SK-N-SH (cell line): ENCODE results near the gene SNX5.

ENCODE experiments used
- EZH2phosphoT487 ChIP-seq: fragments of 200-600 bp; sonication (generic); IDR thresholded peaks from 2 replicates; pipeline ENCODE4 v1.6.1; 2017; ENCODE audit warnings: low read depth, mixed run types, mild to moderate bottlenecking, antibody characterized with exemption, moderate library complexity, borderline replicate concordance
- GABPA ChIP-seq: IDR thresholded peaks from 2 replicates; pipeline ENCODE4 v1.4.0; 2012; ENCODE audit warnings: low read depth, mild to moderate bottlenecking
- RFX5 ChIP-seq: IDR thresholded peaks from 2 replicates; pipeline ENCODE4 v1.6.1; 2012; ENCODE audit warnings: mild to moderate bottlenecking, improper control_type of control experiment, low read length
- TAF1 ChIP-seq: IDR thresholded peaks from 2 replicates; pipeline ENCODE4 v1.6.1; 2012; ENCODE audit warnings: low read depth, mild to moderate bottlenecking, low read length, moderate library complexity, borderline replicate concordance
- YY1 ChIP-seq: IDR thresholded peaks from 2 replicates; pipeline ENCODE4 v1.4.0; 2012; ENCODE audit warnings: low read depth, mild to moderate bottlenecking
- TF ChIP-seq, protein P1 (sequence below): fragments of 200-600 bp; sonication (generic); IDR thresholded peaks from 2 replicates; pipeline ENCODE4 v1.6.1; 2017; ENCODE audit warnings: antibody characterized with exemption, mild to moderate bottlenecking, moderate library complexity

GRCh38 chr20:17919149-17919548, 49.4 kb downstream of the SNX5 start:
- TF ChIP-seq TAF1 (no peak), RFX5 (no peak), YY1 (no peak), GABPA (no peak), EZH2phosphoT487 (no peak)
- TF ChIP-seq, protein P1, sequence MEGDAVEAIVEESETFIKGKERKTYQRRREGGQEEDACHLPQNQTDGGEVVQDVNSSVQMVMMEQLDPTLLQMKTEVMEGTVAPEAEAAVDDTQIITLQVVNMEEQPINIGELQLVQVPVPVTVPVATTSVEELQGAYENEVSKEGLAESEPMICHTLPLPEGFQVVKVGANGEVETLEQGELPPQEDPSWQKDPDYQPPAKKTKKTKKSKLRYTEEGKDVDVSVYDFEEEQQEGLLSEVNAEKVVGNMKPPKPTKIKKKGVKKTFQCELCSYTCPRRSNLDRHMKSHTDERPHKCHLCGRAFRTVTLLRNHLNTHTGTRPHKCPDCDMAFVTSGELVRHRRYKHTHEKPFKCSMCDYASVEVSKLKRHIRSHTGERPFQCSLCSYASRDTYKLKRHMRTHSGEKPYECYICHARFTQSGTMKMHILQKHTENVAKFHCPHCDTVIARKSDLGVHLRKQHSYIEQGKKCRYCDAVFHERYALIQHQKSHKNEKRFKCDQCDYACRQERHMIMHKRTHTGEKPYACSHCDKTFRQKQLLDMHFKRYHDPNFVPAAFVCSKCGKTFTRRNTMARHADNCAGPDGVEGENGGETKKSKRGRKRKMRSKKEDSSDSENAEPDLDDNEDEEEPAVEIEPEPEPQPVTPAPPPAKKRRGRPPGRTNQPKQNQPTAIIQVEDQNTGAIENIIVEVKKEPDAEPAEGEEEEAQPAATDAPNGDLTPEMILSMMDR = no peak
